GM19397 (cell line): ENCODE data around the gene NRP2.

ENCODE experiments used
- ATAC-seq: cut with Tn5 transposase; IDR thresholded peaks from one replicate; pipeline ENCODE4 v1.9.1; 2021; ENCODE audit warnings: mild to moderate bottlenecking, moderate library complexity; ENCODE audit not compliant: unreplicated experiment

Gene NRP2

DNA sequence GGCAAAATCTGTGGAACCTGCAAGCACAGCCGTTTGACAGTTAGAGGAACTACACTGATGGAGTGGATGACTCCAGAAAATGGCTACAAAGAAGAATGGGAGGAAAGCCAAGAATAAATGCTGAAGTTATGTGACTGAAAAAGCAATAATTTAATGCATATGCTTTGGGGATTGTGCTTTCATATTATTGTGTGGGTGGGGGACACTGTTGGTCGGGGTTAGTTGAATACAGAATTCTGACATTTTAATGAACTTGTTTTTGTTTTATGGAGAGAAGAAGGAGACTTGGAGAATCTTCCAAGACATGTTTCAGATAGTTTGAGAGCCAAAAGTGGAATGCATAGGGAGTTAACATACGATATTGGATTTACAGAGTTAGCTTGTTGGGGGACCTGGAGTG is 68.5 kb downstream of the NRP2 start:
- no peak for ATAC-seq

DNA sequence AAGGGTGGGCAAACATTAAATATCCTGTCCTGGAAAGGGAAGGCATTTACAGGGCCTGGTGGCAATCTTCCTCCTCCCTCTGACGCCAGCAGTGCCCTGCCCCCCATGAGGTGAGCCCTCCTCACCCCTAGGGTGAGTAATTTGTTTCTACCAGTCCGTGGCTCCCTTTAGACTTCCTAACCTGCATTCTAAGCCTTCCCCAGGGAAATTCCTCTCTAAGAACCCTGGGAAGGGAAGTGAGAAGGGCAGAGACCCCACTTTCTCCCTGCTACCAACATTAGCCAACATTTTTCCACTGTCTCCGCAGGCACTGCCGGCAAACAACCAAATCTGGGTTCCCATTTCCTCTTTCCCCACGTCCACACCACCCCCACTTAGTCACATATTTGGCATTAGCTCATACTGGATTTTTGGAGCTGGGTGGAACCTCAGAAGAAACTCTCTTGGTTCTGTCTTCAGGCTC is 69.3 kb downstream of the NRP2 start:
- no peak for ATAC-seq

DNA sequence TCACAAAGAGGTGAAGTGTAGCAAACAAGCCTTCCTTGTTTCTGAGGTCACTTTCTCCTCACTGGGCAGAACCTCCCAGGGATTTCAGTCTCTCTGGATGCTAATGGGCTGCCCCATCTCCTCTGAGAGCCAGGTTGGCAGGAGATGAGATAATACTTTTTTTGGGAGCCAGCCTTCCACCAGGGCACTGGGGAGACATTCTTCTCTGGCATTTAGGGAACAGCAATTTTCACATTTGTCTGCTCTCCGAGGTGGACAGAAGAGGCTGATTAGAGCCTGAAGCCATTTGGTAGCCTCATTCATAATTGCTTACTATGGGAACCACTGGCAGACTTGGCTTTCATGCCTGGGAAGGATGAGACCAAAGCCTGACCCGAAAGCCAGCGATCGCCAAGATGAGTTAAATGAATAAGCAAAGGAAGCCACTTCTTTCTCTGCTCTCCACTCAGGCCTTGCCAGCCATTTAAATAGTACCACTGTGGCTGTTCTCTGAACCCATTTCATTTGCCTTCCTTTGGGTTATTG is 70.1 kb downstream of the NRP2 start:
- ATAC-seq = no peak

DNA sequence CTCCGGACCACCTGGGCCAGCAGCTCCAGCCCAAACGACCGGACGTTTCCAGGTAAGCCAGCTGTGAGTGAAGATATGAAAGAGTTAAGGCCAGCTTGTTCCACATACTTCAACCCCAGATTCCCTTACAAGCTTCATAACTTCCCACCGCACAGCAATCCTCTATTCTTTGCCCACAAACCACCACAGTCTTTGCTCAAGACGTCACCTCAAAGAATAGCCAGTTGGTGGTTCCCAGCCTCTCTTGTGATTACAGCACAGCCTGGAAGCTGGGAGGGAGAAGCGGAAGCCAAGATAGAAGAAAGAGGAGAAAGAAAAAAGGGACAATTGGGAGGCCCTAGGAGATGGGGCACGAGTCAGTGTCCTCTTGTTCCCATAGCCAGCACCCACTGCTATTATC is 70.6 kb downstream of the NRP2 start:
- no peak for ATAC-seq

DNA sequence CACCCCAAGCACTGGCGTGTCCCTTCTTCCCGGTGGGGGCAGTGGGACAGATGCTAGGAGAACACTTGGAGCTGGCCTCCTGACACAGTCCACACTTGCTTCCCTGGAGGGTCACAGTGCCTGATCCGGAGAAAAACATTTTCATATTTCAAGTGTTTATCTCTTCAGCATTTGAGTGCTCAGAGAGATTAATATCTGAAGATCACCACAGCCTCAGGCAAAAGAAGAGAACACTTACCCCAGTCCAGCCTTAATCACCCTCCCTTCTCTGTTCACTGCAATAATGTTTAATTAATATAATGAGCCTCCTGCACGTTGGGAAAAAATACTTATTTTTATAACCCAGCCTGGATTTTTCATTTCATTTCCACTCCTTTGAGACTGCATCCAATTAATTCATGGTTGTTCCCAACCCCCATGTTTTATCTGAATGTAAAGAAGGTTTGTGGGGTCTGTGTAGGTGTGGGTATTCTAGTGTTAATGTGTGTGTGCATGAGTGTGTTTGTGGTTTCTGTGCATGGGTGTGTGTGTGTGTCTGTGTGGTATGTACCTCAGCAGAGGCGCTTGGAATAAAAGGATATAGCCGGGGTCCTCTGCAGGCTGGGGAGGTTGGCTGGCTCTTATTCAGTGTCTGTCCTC is 72.1 kb downstream of the NRP2 start:
- ATAC-seq = no peak

DNA sequence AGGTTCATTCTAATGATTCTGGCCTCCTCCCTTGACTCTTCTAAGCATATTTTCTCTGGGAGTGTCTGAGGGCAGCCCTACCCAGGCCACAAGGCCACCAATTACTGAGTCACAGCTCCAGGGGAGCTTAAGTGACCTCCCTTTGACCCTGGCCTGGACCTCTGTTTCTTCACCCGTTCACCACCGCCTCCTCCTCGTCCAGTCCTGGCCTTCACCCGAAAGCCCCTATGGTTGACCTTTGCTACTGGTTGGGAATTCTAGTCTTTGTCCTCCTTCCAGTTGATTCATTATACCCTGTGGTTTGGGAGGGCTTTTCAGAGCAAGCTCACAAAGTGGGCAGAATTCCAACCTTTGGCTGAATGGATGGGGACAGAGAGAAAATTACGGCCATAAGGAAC is 72.6 kb downstream of the NRP2 start:
- no peak for ATAC-seq

DNA sequence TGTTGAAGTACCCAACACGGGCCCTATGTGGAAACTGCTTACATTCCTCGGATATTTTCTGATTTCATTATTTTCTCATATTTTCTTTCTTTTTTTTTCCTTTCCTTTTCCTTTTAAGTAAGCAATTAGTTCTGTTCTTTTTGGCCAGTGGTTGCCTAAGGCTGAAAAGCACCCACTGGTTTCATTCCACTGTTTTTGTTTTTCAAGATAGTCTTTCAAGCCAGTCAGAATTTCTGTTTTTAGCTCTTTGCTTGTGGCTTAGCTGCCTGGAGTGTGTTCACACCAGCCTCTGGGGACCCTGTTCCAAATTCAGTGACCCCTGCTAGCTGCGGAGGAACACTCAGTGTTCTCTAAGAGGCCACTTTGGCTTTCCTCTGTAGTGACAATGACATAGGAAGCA is 73.6 kb downstream of the NRP2 start:
- no peak for ATAC-seq

DNA sequence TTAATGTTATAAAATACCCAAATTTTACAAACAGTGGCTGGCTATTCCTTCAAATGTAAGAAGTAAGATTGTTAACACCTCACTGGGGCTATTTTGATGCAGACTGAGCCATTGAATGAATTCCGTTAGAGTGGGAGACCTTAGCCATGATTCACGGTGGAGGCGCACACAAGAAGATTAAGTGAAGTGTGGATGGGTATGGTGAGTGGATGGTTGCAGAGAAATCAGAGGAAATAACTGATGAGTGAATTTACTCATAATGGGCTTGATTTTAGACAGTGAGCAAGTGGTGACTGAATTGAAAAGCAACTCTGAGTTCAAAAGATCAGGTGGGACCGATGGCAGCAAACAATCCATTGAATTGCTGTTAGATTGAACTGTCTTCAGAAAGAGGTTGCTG is 75.0 kb downstream of the NRP2 start:
- ATAC-seq = no peak

DNA sequence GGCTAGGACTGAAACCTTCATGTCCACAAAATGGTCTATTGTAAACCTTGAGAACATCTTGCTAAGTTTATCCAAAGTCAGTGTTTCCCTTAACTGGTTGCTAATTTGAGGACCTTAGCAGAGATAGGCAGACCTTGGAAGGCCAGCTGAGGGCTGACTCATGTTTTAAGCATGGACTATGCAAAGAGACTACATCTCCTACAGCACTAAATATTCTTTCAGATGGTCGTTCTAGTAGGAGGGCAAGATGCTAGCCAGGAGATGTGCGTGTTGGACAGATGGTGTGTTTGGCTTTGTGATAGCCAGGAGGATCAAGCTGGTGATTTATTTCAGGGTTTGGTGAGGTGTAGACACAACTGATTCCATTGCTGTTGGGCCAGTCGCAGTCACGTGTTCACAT is 75.8 kb downstream of the NRP2 start:
- ATAC-seq = no peak

DNA sequence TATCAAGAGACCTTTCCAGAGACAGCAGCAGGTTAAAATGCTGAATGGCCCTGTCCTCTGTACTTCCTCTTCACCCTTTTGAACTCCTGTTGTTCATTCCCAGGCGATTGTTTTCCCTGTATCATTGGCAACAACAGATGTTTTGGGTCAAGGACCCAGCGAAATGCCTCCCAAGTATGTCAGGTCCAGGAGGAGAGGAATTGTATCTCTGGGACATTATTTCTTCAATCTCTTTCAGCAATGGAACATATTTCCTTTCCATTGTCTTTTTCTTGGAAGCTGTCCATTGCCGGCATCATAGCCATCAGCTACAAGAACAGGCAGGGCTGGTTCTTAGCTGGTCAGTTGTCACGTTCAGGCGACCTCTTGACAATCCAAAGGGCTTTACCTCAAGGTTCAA is 76.2 kb downstream of the NRP2 start:
- ATAC-seq = no peak

DNA sequence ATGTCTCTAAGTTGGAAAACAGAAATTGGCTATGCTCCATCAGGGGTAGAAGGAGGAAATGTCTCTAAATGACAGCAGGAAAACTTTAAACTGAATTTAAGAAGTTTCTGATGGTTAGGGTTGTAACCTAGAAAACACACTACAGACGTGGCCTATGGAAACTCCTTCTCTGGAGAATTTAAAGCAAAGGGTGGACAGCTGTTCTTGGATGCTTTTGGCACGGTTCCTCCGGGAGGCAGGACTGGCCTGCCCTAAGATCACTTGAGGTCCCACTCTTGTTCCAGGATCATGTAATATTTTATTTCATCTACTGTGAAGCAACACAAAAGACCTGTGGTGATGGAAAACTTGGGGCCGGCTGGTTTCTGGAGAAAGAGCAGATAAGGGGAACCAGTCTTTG is 77.0 kb downstream of the NRP2 start:
- ATAC-seq = no peak

DNA sequence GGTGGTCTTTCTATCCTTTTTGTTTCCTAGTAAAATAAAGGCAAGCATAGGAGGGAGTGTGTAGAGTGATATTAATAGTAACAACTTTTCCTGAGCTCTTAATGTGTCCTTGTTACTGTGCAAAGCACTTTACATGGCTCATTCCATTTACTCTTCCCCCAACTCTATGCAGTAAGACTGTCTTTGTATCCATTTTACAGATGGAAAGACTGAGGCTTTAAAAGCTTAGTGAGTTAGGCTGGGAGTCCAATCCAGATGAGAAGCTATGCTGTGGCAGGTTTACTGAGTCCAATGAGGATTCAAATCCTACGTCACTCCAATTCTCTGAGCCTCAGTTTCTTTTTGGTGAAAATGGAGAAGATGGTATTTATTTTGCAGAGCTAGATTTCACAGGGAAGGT is 77.4 kb downstream of the NRP2 start:
- ATAC-seq = no peak

DNA sequence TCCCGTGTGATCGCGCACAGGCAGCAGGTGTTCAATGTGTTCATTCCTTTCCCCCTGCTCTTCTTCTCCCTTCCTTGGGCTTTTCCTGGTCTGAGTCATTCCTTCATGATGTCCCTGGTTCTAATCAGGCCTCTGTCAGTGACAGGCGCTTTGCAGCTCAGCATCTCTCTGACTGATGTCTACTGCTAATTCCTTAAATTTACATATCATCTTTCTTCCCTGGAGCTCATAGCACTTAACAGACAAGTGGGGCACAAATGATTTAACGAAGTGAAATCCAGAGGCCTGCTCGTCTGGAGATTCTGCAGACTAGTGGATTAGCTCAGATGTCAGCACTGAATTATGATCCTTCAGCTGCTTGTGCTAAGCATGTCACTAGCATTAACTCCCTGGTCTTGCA is 77.9 kb downstream of the NRP2 start:
- ATAC-seq = no peak

DNA sequence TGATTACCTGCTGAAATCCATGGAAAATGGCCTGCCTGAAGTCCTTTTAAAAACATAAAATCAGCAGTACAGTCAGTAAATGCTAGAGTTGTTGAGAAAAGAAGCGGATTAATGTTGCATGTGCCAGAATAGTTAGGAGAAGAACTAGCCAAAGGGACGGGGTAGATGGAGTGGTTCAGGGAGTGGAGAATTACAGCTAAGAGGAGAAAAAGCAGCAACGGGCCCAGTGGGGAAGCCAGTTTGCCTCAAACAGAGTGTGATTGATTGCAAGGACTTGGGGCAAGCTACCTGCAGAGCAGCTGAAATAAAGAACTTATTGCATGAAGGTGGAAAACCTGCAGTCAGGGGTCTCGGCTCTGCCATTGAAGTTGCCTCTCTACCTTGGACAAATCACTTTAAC is 79.1 kb downstream of the NRP2 start:
- ATAC-seq = no peak

DNA sequence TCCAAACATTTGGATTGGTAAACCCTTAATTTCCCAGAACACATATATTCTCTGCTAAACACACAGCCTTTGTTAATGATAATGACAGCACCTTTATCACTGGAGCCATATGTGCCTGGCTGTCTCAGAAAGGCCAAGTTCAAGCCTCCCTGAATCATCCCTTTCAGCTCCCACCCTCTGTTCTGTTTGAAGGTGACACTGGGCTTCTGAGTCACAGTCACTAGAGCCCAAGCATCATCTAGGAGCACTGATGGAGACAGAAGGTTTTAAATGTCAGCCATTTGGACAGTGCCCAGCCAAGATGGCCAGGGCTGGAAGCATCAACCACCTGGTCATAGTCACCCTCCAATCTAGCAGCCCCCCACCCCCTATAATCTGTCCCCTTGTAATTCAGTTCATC is 80.6 kb downstream of the NRP2 start:
- ATAC-seq = no peak

DNA sequence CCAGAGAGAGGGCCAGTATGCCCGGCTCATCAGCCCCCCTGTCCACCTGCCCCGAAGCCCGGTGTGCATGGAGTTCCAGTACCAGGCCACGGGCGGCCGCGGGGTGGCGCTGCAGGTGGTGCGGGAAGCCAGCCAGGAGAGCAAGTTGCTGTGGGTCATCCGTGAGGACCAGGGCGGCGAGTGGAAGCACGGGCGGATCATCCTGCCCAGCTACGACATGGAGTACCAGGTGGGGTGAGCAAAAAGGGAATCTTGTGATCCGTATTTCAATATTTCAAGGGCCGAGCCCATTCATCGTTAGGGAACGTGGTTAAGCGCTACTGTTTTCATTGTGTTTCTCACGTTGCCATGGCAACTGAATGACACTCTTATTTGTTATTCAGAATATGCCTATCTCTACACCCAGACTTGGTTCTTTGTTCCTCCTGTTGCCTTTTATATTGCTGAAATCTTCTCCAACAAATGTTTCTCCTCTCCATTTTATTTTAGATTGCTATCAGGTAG is 81.5 kb downstream of the NRP2 start:
- ATAC-seq = no peak

DNA sequence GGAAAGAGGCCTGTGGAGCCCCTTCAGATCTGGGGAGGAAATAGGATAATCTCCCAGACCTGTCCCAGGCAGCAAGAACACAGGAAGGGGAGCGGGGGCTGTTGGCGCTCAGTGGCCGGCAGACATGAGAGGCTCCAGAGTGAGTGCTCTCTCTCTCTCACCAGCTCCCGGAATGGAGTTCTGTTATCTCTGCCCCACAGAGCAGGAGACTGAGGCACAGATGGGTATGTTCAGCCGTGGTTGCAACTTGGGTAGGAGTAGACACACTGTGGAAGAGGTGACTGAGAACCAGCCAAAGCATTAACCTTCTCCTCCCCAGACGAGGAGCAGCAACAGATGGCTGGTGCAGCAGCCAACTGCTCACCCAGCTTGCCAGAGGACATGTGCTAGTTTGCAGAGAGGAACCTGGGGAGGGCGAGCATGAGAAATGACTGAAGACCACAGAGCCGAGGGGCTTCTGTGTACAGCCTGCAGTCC is 82.0 kb downstream of the NRP2 start:
- no peak for ATAC-seq

DNA sequence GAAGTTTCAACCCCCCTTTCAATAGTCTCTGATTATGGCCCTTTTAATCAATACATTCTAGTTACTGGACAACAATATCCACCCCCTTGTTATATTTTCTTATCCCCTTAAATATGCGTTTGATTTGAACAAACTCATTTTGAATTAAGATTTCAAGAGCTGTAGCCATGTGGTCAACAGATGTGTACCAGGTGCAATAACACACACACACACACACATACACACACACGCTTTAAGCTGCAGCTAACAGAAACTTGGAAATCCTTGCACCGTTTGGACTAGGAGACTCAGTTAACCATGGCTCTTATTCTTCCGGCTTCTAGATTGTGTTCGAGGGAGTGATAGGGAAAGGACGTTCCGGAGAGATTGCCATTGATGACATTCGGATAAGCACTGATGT is 82.8 kb downstream of the NRP2 start:
- ATAC-seq = no peak

DNA sequence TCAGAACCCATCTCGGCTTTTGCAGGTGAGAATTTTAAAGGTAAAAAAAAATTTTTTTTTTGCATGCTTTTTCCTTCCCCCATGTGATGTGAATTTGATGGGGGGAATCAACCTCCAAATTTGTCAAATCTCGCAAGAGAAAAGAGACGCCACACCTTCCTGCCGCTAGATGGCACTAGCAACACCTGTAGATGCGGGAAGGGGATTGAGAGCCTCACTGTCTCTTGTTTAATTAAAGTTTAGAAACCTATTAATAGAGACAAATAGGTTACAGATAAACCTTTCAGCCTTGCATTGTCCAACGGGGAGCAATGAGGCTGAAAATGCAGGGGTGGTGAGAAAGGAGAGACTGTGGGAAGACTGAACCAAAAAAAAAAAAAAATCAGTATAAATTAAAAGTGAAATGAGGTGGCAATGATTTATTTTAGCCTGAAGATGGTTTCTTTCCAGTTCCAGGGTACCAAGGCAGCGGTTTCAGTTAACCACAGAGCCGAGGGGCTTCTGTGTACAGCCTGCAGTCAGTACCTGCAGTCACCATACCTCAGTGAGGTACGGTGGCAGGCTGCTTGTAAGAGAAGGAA is 84.6 kb downstream of the NRP2 start:
- no peak for ATAC-seq

DNA sequence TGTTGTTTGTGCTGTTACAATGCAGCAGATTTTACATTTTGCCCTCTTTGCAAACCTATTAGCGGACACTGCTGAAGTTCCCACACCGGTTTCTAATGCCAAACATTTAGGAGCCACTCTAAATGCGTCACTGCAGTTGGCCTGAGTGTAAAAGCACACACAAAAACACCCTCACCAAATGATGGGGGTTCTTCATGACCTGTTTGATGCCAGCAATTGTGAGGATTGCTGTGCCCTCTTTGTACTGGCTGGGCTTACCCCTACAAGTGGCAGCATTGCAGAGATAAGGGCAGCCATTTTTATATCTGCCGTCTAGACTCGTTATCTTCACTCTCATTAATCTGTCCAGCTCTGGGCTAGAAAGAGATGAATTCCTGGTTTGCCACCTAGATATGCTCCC is 85.3 kb downstream of the NRP2 start:
- ATAC-seq = no peak

DNA sequence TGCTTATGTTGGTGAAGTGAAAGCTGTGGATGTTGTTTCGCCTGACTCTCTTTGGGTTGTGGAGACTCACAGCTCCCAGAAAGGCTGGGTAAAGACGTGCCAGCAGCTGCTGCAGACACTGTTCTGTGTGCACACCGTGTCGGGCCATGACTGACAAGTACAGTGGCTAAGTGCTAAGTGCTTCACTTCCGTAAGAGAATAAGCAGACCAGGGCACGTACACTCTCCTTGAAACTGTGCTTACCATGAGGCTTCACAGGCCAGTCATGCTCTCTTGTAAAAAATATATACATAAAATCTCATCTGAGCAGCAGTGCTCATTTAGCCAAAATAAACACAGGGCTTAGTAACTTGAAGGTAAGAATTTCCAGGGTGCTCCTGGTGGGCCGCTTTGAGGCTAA is 86.0 kb downstream of the NRP2 start:
- ATAC-seq = no peak

DNA sequence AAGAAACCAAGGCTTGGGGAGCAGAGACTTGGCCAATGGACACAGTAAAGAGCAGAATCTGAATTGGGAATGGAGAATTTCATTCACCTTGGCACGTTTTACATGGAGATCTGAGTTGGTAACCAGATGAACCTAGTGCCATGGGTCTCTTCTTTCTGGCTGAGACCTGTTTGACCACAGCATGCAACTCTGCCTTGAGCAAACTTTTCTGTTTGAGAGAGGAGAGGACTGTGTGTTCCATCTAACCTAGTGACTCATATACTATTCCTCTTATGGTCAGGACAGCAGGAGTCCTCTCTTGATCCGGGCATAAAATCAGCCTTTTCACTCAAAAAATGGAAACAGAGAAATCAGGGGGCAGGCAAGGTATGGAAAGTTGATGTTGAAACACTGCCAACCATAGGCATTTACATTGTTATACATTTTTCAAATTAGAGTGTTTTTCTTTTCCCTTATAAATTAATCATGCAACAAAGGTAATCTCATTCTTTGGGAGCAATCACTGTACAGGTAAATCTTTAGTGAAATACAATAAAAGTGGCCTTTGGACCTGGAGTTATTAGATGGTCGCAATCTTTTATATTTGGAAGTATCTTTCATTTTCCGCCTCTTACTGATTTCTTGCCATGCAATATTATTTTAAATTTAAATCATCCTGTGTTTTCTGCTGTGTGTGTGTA is 86.7 kb downstream of the NRP2 start:
- ATAC-seq = no peak
